B cell (primary cell): ENCODE data around the gene PIH1D1. TPM values are rescaled to one million over a fixed set of nuclear protein-coding genes. Genes with fewer than 3 reads are reported as not detected.

Source experiments
- ATAC-seq: fragments of 200-7000 bp; cut with Tn5 transposase; one replicate; pipeline ENCODE4 v1.10.0; 2021; ENCODE audit warnings: low read depth, mild to moderate bottlenecking, moderate number of reproducible peaks, moderate library complexity
- CTCF ChIA-PET: fragments of 350-600 bp; sonication (Branson Sonifier 250); formaldehyde crosslinking; loops from one replicate; lab custom pipeline; 2021; ENCODE audit warnings: antibody characterized with exemption, inconsistent platforms; lab: Charles Lee
- POLR2A ChIA-PET: fragments of 350-600 bp; sonication (Branson Sonifier 250); formaldehyde crosslinking; loops from one replicate; lab custom pipeline; 2021; ENCODE audit warnings: antibody characterized with exemption; lab: Charles Lee
- DNase-seq: peaks from one replicate; pipeline ENCODE4 v3.0.0; 2013
- H2AFZ ChIP-seq: 2 replicates; pipeline ENCODE4 v1.6.1; 2012; ENCODE audit warnings: mild to moderate bottlenecking, low read depth, low read length; ENCODE audit not compliant: insufficient read depth, poor library complexity, severe bottlenecking
- H3K27ac ChIP-seq, 2 donors: 1 replicate in 1 of 2; 2 replicates in 1 of 2; pipeline ENCODE4 v1.5.1; 2012 to 2013; ENCODE audit warnings: low read length in 2 of 2, mild to moderate bottlenecking in 2 of 2, moderate library complexity in 1 of 2
- H3K27me3 ChIP-seq, 4 experiments: fragments of 200-600 bp in 1 of 4; sonication (generic) in 1 of 4; replicated peaks in 1 of 4; 1 replicate in 2 of 4; 2 replicates in 2 of 4; pipeline versions ENCODE4 v1.6.1 to v1.7.0; 2013 to 2016; ENCODE audit warnings: low read length in 3 of 4, mild to moderate bottlenecking in 2 of 4, mixed read lengths in 1 of 4, moderate library complexity in 1 of 4; ENCODE audit not compliant: insufficient read depth in 4 of 4, control insufficient read depth in 3 of 4; ENCODE audit errors: control extremely low read depth in 1 of 4
- H3K36me3 ChIP-seq, 2 experiments: replicated peaks in 1 of 2; 1 replicate in 1 of 2; 2 replicates in 1 of 2; pipeline versions ENCODE4 v1.6.1 to v1.7.1; 2013; ENCODE audit warnings: low read length in 1 of 2; ENCODE audit not compliant: insufficient read depth in 2 of 2, control insufficient read depth in 1 of 2; ENCODE audit errors: control extremely low read depth in 1 of 2, extremely low read depth in 1 of 2
- H3K4me1 ChIP-seq, 2 donors: fragments of 200-600 bp in 1 of 2; sonication (generic) in 1 of 2; 1 replicate in 1 of 2; 2 replicates in 1 of 2; pipeline versions ENCODE4 v1.5.1 to v1.6.1; 2013 to 2017; ENCODE audit warnings: low read length in 2 of 2; ENCODE audit not compliant: control insufficient read depth in 2 of 2, insufficient read depth in 2 of 2
- H3K4me2 ChIP-seq: replicated peaks from 2 replicates; pipeline ENCODE3; 2012; ENCODE audit warnings: mild to moderate bottlenecking, low read depth, low read length; ENCODE audit not compliant: poor library complexity, severe bottlenecking
- H3K4me3 ChIP-seq, 5 experiments: fragments of 200-600 bp in 1 of 5; sonication (generic) in 1 of 5; 1 replicate in 3 of 5; 2 replicates in 2 of 5; pipeline versions ENCODE4 v1.5.1 to v1.7.0; 2011 to 2016; ENCODE audit warnings: low read length in 4 of 5, mild to moderate bottlenecking in 4 of 5, low read depth in 2 of 5, control low read depth in 1 of 5, moderate library complexity in 1 of 5; ENCODE audit not compliant: insufficient read depth in 1 of 5; ENCODE audit errors: control extremely low read depth in 1 of 5, extremely low read depth in 1 of 5
- H3K79me2 ChIP-seq: fragments of 200-600 bp; sonication (generic); one replicate; pipeline ENCODE4 v1.6.0; 2016; ENCODE audit warnings: low read length; ENCODE audit not compliant: control insufficient read depth, insufficient read depth
- H3K9ac ChIP-seq: fragments of 200-600 bp; sonication (generic); 2 replicates; pipeline ENCODE4 v1.6.1; 2017; ENCODE audit warnings: mild to moderate bottlenecking, low read length, moderate library complexity
- H3K9me3 ChIP-seq, 3 donors: one replicate each; pipeline versions ENCODE4 v1.6.1 to v1.7.1; 2013; ENCODE audit warnings: low read length in 2 of 3; ENCODE audit not compliant: control insufficient read depth in 2 of 3, insufficient read depth in 1 of 3; ENCODE audit errors: control extremely low read depth in 1 of 3
- H4K20me1 ChIP-seq: 2 replicates; pipeline ENCODE4 v1.6.0; 2012; ENCODE audit warnings: mild to moderate bottlenecking, low read length; ENCODE audit not compliant: insufficient read depth, control insufficient read depth, poor library complexity, severe bottlenecking
- H3K27ac Mint-ChIP-seq: one replicate; pipeline ENCODE4 v1.8.0; 2021; ENCODE audit warnings: mixed read lengths
- H3K27me3 Mint-ChIP-seq: one replicate; pipeline ENCODE4 v1.8.0; 2021; ENCODE audit warnings: mixed read lengths
- H3K4me1 Mint-ChIP-seq: one replicate; pipeline ENCODE4 v1.8.0; 2021; ENCODE audit warnings: mixed read lengths
- H3K4me3 Mint-ChIP-seq: one replicate; pipeline ENCODE4 v1.8.0; 2021; ENCODE audit warnings: mixed read lengths
- H3K9me3 Mint-ChIP-seq: one replicate; pipeline ENCODE4 v1.8.0; 2022; ENCODE audit warnings: mixed read lengths; ENCODE audit not compliant: insufficient read depth
- EZH2 ChIP-seq: IDR thresholded peaks from 2 replicates; pipeline ENCODE4 v1.6.1; 2012; ENCODE audit warnings: borderline replicate concordance, low read depth, mild to moderate bottlenecking, moderate library complexity, low read length; ENCODE audit not compliant: insufficient read depth, poor library complexity, severe bottlenecking
- whole genome bisulfite sequencing: methylation state at CpG from one replicate; pipeline ENCODE4 v1.1.5; 2013; ENCODE audit warnings: missing lambda C conversion rate; ENCODE audit not compliant: insufficient coverage; 5-methylcytosine and 5-hydroxymethylcytosine counted together
- intact Hi-C: fragments of 100-400 bp; cut with micrococcal nuclease; formaldehyde crosslinking; loops from one replicate; pipeline ENCODE4 v1.10.0; 2022
- polyA plus RNA-seq: library from polyadenylated mRNA; depleted of rRNA; stranded (reverse); fragments of >200 nt; gene quantifications from 2 replicates; pipeline ENCODE4 v1.2.3, GENCODE V29; 2012
- total RNA-seq, 2 donors: library from RNA; stranded (reverse); fragments of 120-200 nt in 1 of 2; gene quantifications; 1 replicate in 1 of 2; 2 replicates in 1 of 2; pipeline versions ENCODE4 v1.2.3 to v1.2.4, GENCODE V29; 2013 to 2022
- TF ChIP-seq, protein P1 (sequence below): fragments of 200-600 bp; IDR thresholded peaks from one replicate; pipeline ENCODE4 v1.8.0; 2022; ENCODE audit warnings: antibody characterized with exemption, mild to moderate bottlenecking

Gene PIH1D1
- total and polyA plus RNA-seq, 2 donors (not counting 1 experiment from before 2014, with no cell fraction given), result 158 to 184 TPM

DNA sequence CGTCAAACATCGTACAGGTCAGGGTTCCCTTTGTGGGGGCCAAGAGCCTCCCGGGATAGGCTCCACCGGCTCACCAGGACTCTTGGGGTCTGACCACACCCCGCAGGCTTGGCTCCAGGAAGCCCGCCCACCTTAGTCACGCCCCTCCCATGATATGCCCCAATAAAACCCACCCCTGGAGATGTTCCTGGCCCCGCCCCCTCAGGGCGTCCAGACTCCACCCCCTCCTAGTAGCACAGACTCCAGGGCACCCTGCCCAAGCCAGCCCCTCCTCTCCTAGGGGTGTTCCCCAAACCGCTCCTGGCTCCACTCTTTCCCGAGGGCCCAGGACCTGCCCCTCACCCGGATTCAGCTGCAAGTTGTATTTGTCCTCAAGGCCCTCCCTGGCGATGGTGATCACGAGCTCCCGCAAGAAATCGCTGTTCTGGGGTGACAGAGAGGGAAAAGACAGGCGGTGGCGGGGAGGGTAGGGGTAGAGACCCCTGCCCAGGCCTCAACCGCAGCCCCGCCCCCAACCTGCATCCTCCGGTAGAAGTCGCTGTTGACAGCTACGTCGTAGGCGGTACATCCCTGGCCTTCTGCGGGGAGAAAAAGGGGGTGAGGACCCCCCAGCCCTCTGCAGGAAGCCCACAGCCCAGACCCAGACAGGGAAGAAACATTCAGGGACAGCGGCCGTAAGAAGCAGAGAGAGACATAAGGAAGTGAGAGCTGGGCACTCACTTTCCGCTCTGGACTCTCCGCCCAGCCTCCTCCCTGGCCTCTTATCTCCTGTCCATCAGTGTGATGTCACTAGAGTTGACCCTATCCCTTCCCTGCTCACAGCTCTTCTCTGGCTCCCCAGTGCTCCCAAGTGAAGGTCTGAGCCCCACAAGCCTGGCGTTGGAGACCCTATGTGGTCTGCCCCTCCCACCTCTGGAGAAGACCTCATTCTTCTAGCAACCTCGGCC, 3.9 kb downstream of the PIH1D1 start:
- Histone ChIP-seq H4K20me1 (peaks cover 21% of the 10 kb centered on the region), H3K27ac (no peak overlapping the region), H3K36me3 (peaks cover 0 to 37% of the 10 kb centered on the region in 2 experiments), H3K9me3 (no peaks in the 10 kb centered on the region), H3K9ac (no peak overlapping the region), H3K79me2 (peaks cover 30% of the 10 kb centered on the region), H3K4me3 (no peak overlapping the region), H3K4me2 (no peak overlapping the region), H2AFZ (no peak overlapping the region), H3K27me3 (no peaks in the 10 kb centered on the region), H3K4me1 (peaks cover 14 to 34% of the 10 kb centered on the region in 2 donors)
- DNase-seq (no peak), ATAC-seq (no peak)
- WGBS, result 94% methylated on average over 31 of the region's 32 CpGs
- no peaks in the 10 kb centered on the region for H3K27me3 Mint-ChIP-seq
- H3K27ac Mint-ChIP-seq, result no peak overlapping the region
- H3K4me1 Mint-ChIP-seq, result peaks cover 40% of the 10 kb centered on the region
- intact Hi-C loops, result no loop called here
- ChIA-PET POLR2A (interaction anchor here (0.6 to 1.2 kb wide), 2 partner anchors 104 to 107 kb away, joined by 3 to 12 read pairs; no protein-coding TSS in a partner anchor), CTCF (interaction anchor here (0.6 to 0.7 kb wide), 3 partner anchors 22 to 156 kb away, joined by 3 to 4 read pairs (median 4); no protein-coding TSS in a partner anchor)
- no peak overlapping the region for H3K4me3 Mint-ChIP-seq
- TF ChIP-seq EZH2, result no peak
- TF ChIP-seq, protein P1, sequence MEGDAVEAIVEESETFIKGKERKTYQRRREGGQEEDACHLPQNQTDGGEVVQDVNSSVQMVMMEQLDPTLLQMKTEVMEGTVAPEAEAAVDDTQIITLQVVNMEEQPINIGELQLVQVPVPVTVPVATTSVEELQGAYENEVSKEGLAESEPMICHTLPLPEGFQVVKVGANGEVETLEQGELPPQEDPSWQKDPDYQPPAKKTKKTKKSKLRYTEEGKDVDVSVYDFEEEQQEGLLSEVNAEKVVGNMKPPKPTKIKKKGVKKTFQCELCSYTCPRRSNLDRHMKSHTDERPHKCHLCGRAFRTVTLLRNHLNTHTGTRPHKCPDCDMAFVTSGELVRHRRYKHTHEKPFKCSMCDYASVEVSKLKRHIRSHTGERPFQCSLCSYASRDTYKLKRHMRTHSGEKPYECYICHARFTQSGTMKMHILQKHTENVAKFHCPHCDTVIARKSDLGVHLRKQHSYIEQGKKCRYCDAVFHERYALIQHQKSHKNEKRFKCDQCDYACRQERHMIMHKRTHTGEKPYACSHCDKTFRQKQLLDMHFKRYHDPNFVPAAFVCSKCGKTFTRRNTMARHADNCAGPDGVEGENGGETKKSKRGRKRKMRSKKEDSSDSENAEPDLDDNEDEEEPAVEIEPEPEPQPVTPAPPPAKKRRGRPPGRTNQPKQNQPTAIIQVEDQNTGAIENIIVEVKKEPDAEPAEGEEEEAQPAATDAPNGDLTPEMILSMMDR, result no peak
- no peaks in the 10 kb centered on the region for H3K9me3 Mint-ChIP-seq
